HEK293T (cell line): ENCODE measurements around the gene MGST2.

Experiments used
- CTCF ChIA-PET: fragments of 350-600 bp; formaldehyde crosslinking; extraction: SDS; loops from one replicate; lab custom pipeline; 2021; ENCODE audit warnings: antibody characterized with exemption, inconsistent platforms; lab: Yijun Ruan, JAX
- POLR2A ChIA-PET: fragments of 350-600 bp; formaldehyde crosslinking; extraction: SDS; loops from one replicate; lab custom pipeline; 2020; ENCODE audit warnings: antibody characterized with exemption, inconsistent platforms; lab: Yijun Ruan, JAX
- DNase-seq: peaks from one replicate; pipeline ENCODE4 v3.0.0; 2012; ENCODE audit warnings: mixed read lengths; ENCODE audit errors: extremely low spot score
- ARNT ChIP-seq: fragments of 450-650 bp; IDR thresholded peaks from 2 replicates; pipeline ENCODE4 v1.6.1; 2017; ENCODE audit warnings: mild to moderate bottlenecking
- BHLHE40 ChIP-seq: fragments of 450-650 bp; IDR thresholded peaks from 2 replicates; pipeline ENCODE4 v1.6.1; 2016; ENCODE audit warnings: mild to moderate bottlenecking, moderate library complexity, borderline replicate concordance
- CTBP1 ChIP-seq: fragments of 450-650 bp; IDR thresholded peaks from 2 replicates; pipeline ENCODE4 v1.6.1; 2016; ENCODE audit warnings: borderline replicate concordance
- ELF4 ChIP-seq: fragments of 450-650 bp; IDR thresholded peaks from 2 replicates; pipeline ENCODE4 v1.6.1; 2017; ENCODE audit warnings: antibody characterized with exemption
- FOXA1 ChIP-seq: fragments of 450-650 bp; IDR thresholded peaks from 2 replicates; pipeline ENCODE4 v1.6.1; 2016; ENCODE audit warnings: mild to moderate bottlenecking
- FOXK2 ChIP-seq: fragments of 450-650 bp; IDR thresholded peaks from 2 replicates; pipeline ENCODE4 v1.6.1; 2016; ENCODE audit warnings: mild to moderate bottlenecking
- FOXM1 ChIP-seq: fragments of 450-650 bp; IDR thresholded peaks from 2 replicates; pipeline ENCODE4 v1.6.1; 2017; ENCODE audit warnings: mild to moderate bottlenecking, borderline replicate concordance
- HDGF ChIP-seq: fragments of 450-650 bp; IDR thresholded peaks from 2 replicates; pipeline ENCODE4 v1.6.1; 2017; ENCODE audit warnings: antibody characterized with exemption, borderline replicate concordance
- L3MBTL2 ChIP-seq: fragments of 450-650 bp; conservative IDR thresholded peaks from 2 replicates; pipeline ENCODE4 v1.6.1; 2016; ENCODE audit warnings: mild to moderate bottlenecking
- LEF1 ChIP-seq: fragments of 450-650 bp; IDR thresholded peaks from 2 replicates; pipeline ENCODE4 v1.6.1; 2017; ENCODE audit warnings: mild to moderate bottlenecking, borderline replicate concordance
- NFRKB ChIP-seq: fragments of 450-650 bp; IDR thresholded peaks from 2 replicates; pipeline ENCODE4 v1.6.1; 2016; ENCODE audit warnings: mild to moderate bottlenecking, moderate library complexity
- PKNOX1 ChIP-seq: fragments of 450-650 bp; IDR thresholded peaks from 2 replicates; pipeline ENCODE4 v1.6.1; 2016
- SP1 ChIP-seq: fragments of 450-650 bp; IDR thresholded peaks from 2 replicates; pipeline ENCODE4 v1.6.1; 2017
- SUZ12 ChIP-seq: fragments of 450-650 bp; IDR thresholded peaks from 2 replicates; pipeline ENCODE4 v1.6.1; 2016; ENCODE audit warnings: mild to moderate bottlenecking
- TARDBP ChIP-seq: fragments of 450-650 bp; IDR thresholded peaks from 2 replicates; pipeline ENCODE4 v1.6.1; 2016
- ZNF384 ChIP-seq: fragments of 450-650 bp; IDR thresholded peaks from 2 replicates; pipeline ENCODE4 v1.6.1; 2016

MGST2 gene

GRCh38 chr4:139665079-139665689, 435 bp upstream of the MGST2 start:
- CTCF ChIA-PET = interaction anchor here (0.6 to 3.3 kb wide), 5 partner anchors 8 to 656 kb away, joined by 3 to 33 read pairs (median 5); no protein-coding TSS in a partner anchor
- POLR2A ChIA-PET = interaction anchor here (1.0 to 1.9 kb wide), 11 partner anchors 8 to 487 kb away, joined by 3 to 19 read pairs (median 5); no protein-coding TSS in a partner anchor
- TF ChIP-seq ELF4 = no peak
- no peak for TF ChIP-seq ARNT
- TF ChIP-seq LEF1 = no peak
- no peak for TF ChIP-seq FOXA1
- TF ChIP-seq SUZ12 = no peak
- TF ChIP-seq CTBP1 = no peak
- TF ChIP-seq ZNF384 = no peak
- no peak for TF ChIP-seq L3MBTL2
- TF ChIP-seq FOXK2 = no peak
- DNase-seq = no peak

GRCh38 chr4:139666735-139667281, 1.2 kb downstream of the MGST2 start:
- ChIA-PET POLR2A (interaction anchor here (0.9 to 1.9 kb wide), 11 partner anchors 8 to 707 kb away, joined by 3 to 19 read pairs (median 4); partner anchors contain the start of genes SCOC and SETD7), CTCF (interaction anchor here (0.6 to 3.3 kb wide), 8 partner anchors 10 to 663 kb away, joined by 3 to 33 read pairs (median 3); no protein-coding TSS in a partner anchor)
- peak; percentile 50 for DNase-seq
- TF ChIP-seq SP1 = no peak
- TF ChIP-seq ELF4 = 0 out of 2 replicates have a peak, but pooled peaks have one; percentile 38
- TF ChIP-seq ARNT = no peak
- TF ChIP-seq PKNOX1 = 0 out of 2 replicates have a peak, but pooled peaks have one; percentile 17
- TF ChIP-seq FOXM1 = no peak
- TF ChIP-seq ZNF384 = no peak
- TF ChIP-seq HDGF = no peak
- no peak for TF ChIP-seq BHLHE40
- peak; percentile 65 for TF ChIP-seq L3MBTL2
- TF ChIP-seq TARDBP = no peak
- no peak for TF ChIP-seq FOXA1
- no peak for TF ChIP-seq SUZ12
- TF ChIP-seq NFRKB = no peak
- TF ChIP-seq CTBP1 = no peak
- TF ChIP-seq FOXK2 = no peak
- no peak for TF ChIP-seq LEF1

GRCh38 chr4:139668036-139668435, 2.4 kb downstream of the MGST2 start:
- DNase-seq = no peak
- CTCF ChIA-PET = interaction anchor here (0.6 kb wide), 1 partner anchor 11 kb away, joined by 4 read pairs; no protein-coding TSS in a partner anchor
- TF ChIP-seq LEF1 (no peak), FOXM1 (no peak), ARNT (no peak), ELF4 (no peak), FOXA1 (no peak), TARDBP (no peak), FOXK2 (no peak), NFRKB (no peak), CTBP1 (no peak), HDGF (no peak), ZNF384 (no peak), PKNOX1 (no peak), SUZ12 (no peak), L3MBTL2 (no peak), BHLHE40 (no peak), SP1 (no peak)
- POLR2A ChIA-PET = no interaction called here

GRCh38 chr4:139668658-139669201, 3.1 kb downstream of the MGST2 start:
- CTCF ChIA-PET = interaction anchor here (0.6 kb wide), 1 partner anchor 12 kb away, joined by 4 read pairs; no protein-coding TSS in a partner anchor
- TF ChIP-seq PKNOX1 (no peak), BHLHE40 (no peak), TARDBP (no peak)
- POLR2A ChIA-PET = no interaction called here
- no peak for DNase-seq

GRCh38 chr4:139669335-139669734, 3.7 kb downstream of the MGST2 start:
- POLR2A ChIA-PET = no interaction called here
- no peak for TF ChIP-seq CTBP1
- TF ChIP-seq SUZ12 = no peak
- TF ChIP-seq SP1 = no peak
- TF ChIP-seq TARDBP = no peak
- no peak for TF ChIP-seq BHLHE40
- no peak for TF ChIP-seq ELF4
- no peak for TF ChIP-seq FOXA1
- no peak for TF ChIP-seq ZNF384
- no peak for TF ChIP-seq HDGF
- no peak for TF ChIP-seq ARNT
- no peak for TF ChIP-seq NFRKB
- TF ChIP-seq L3MBTL2 = no peak
- TF ChIP-seq FOXK2 = no peak
- no peak for TF ChIP-seq FOXM1
- TF ChIP-seq LEF1 = no peak
- TF ChIP-seq PKNOX1 = no peak
- CTCF ChIA-PET = interaction anchor here (0.7 kb wide), 2 partner anchors 635 to 674 kb away, joined by 4 to 5 read pairs; no protein-coding TSS in a partner anchor
- DNase-seq = no peak
